Mesenchymal stem cell (in vitro differentiated cells and primary cell): ENCODE data around the gene FYB2.

Experiments
- DNase-seq: peaks from one replicate; pipeline ENCODE4 v3.0.0-alpha.2; 2013
- H2AFZ ChIP-seq: one replicate; pipeline ENCODE4 v1.6.1; 2013; ENCODE audit warnings: low read depth, mild to moderate bottlenecking, control low read depth, inconsistent platforms, low read length, moderate library complexity
- H2AK5ac ChIP-seq: 2 replicates; pipeline ENCODE4 v1.6.1; 2013; ENCODE audit warnings: low read length, moderate library complexity, mild to moderate bottlenecking, inconsistent platforms; ENCODE audit not compliant: severe bottlenecking
- H2BK120ac ChIP-seq: one replicate; pipeline ENCODE4 v1.6.1; 2013; ENCODE audit warnings: low read depth, mild to moderate bottlenecking, inconsistent platforms, low read length, moderate library complexity
- H2BK12ac ChIP-seq, 2 experiments: one replicate each; pipeline ENCODE4 v1.6.1; 2013; ENCODE audit warnings: inconsistent platforms in 2 of 2, low read length in 2 of 2, mild to moderate bottlenecking in 2 of 2, moderate library complexity in 2 of 2, control low read depth in 1 of 2
- H2BK15ac ChIP-seq: one replicate; pipeline ENCODE4 v1.6.1; 2013; ENCODE audit warnings: mild to moderate bottlenecking, low read depth, inconsistent platforms; ENCODE audit not compliant: poor library complexity, severe bottlenecking
- H2BK5ac ChIP-seq: 2 replicates; pipeline ENCODE4 v1.6.1; 2013; ENCODE audit warnings: low read depth, mild to moderate bottlenecking, low read length, control low read depth, inconsistent platforms; ENCODE audit not compliant: poor library complexity, severe bottlenecking
- H3K14ac ChIP-seq, 2 experiments: one replicate each; pipeline ENCODE4 v1.6.1; 2013; ENCODE audit warnings: inconsistent platforms in 2 of 2, low read length in 2 of 2, control low read depth in 1 of 2, mild to moderate bottlenecking in 1 of 2, moderate library complexity in 1 of 2
- H3K18ac ChIP-seq, 2 experiments: one replicate each; pipeline ENCODE4 v1.6.1; 2013; ENCODE audit warnings: inconsistent platforms in 2 of 2, low read length in 2 of 2, control low read depth in 1 of 2, low read depth in 1 of 2, mild to moderate bottlenecking in 1 of 2
- H3K23ac ChIP-seq, 2 experiments: one replicate each; pipeline ENCODE4 v1.6.1; 2013; ENCODE audit warnings: inconsistent platforms in 2 of 2, low read length in 2 of 2, mild to moderate bottlenecking in 2 of 2, moderate library complexity in 2 of 2, control low read depth in 1 of 2
- H3K27ac ChIP-seq: 2 replicates; pipeline ENCODE4 v1.5.1; 2013; ENCODE audit warnings: mild to moderate bottlenecking, moderate library complexity, low read length, control low read depth, inconsistent platforms; ENCODE audit not compliant: poor library complexity, severe bottlenecking
- H3K27me3 ChIP-seq, 2 experiments: 2 replicates each; pipeline versions ENCODE4 v1.6.1 to v1.7.0; 2013; ENCODE audit warnings: low read length in 2 of 2, mild to moderate bottlenecking in 2 of 2, moderate library complexity in 2 of 2, control low read depth in 1 of 2, inconsistent platforms in 1 of 2; ENCODE audit not compliant: control insufficient read depth in 1 of 2, insufficient read depth in 1 of 2
- H3K36me3 ChIP-seq, 2 experiments: 2 replicates each; pipeline versions ENCODE4 v1.6.1 to v1.7.0; 2013; ENCODE audit warnings: low read length in 2 of 2, control low read depth in 1 of 2, inconsistent platforms in 1 of 2, low read depth in 1 of 2, mild to moderate bottlenecking in 1 of 2; ENCODE audit not compliant: insufficient read depth in 2 of 2, control insufficient read depth in 1 of 2
- H3K4ac ChIP-seq, 2 experiments: one replicate each; pipeline ENCODE4 v1.6.1; 2013; ENCODE audit warnings: inconsistent platforms in 2 of 2, low read length in 2 of 2, mild to moderate bottlenecking in 2 of 2, moderate library complexity in 2 of 2, control low read depth in 1 of 2, low read depth in 1 of 2
- H3K4me1 ChIP-seq: 2 replicates; pipeline ENCODE4 v1.6.1; 2013; ENCODE audit warnings: low read depth, low read length, control low read depth; ENCODE audit not compliant: control insufficient read depth, insufficient read depth
- H3K4me2 ChIP-seq: 2 replicates; pipeline ENCODE4 v1.6.1; 2013; ENCODE audit warnings: low read length, mild to moderate bottlenecking, inconsistent platforms; ENCODE audit not compliant: poor library complexity, severe bottlenecking
- H3K4me3 ChIP-seq, 2 experiments: 2 replicates each; pipeline versions ENCODE4 v1.5.1 to v1.7.0; 2013; ENCODE audit warnings: low read length in 2 of 2, mild to moderate bottlenecking in 2 of 2, control low read depth in 1 of 2, low read depth in 1 of 2; ENCODE audit not compliant: insufficient read depth in 1 of 2
- H3K79me1 ChIP-seq: replicated peaks from 2 replicates; pipeline ENCODE4 v1.6.1; 2013; ENCODE audit warnings: mild to moderate bottlenecking, control low read depth, low read length, inconsistent platforms; ENCODE audit not compliant: poor library complexity, severe bottlenecking
- H3K9ac ChIP-seq: 2 replicates; pipeline ENCODE4 v1.7.0; 2013; ENCODE audit warnings: mild to moderate bottlenecking, low read length, moderate library complexity
- H3K9me3 ChIP-seq: 2 replicates; pipeline ENCODE4 v1.7.0; 2013; ENCODE audit warnings: mild to moderate bottlenecking, low read length; ENCODE audit not compliant: control insufficient read depth
- H4K8ac ChIP-seq: one replicate; pipeline ENCODE4 v1.6.1; 2013; ENCODE audit warnings: inconsistent platforms, mild to moderate bottlenecking, low read length, moderate library complexity
- H4K91ac ChIP-seq: one replicate; pipeline ENCODE4 v1.6.1; 2013; ENCODE audit warnings: mild to moderate bottlenecking, low read length, inconsistent platforms
- WGBS: methylation state at CpG from one replicate; pipeline ENCODE4 v1.1.7; 2013; ENCODE audit warnings: mixed read lengths; 5-methylcytosine and 5-hydroxymethylcytosine counted together

The FYB2 gene

DNA sequence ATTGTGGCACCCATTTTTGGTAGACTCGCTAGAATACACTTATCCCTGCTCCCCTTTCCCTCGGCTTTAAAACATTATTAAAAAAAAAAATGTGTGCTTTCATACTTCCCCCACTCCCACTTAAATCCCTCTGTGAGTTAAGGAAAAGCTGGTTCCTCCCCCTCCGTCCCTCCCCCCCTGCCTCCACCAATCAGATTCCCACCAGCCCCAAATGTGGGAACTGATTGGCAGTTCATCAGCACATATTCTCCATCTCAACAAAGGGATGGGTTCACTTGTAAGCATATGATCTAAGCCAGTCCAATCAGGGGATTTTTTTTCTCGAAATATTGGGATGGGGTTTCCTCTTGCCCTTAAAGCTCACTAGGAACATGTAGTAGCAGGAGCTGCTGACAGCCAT is 10.8 kb upstream of the FYB2 start:
- Histone ChIP-seq H2BK15ac (no peak overlapping the region), H3K23ac (no peak overlapping the region), H3K4me2 (no peak overlapping the region), H3K4me3 (no peak overlapping the region), H3K36me3 (no peaks in the 10 kb centered on the region), H3K27ac (no peak overlapping the region), H3K9ac (no peak overlapping the region), H4K91ac (no peak overlapping the region), H4K8ac (no peak overlapping the region), H3K14ac (no peak overlapping the region), H2BK5ac (no peak overlapping the region), H3K4ac (no peak overlapping the region), H3K27me3 (peaks cover 0 to 11% of the 10 kb centered on the region in 2 experiments), H2AFZ (no peak overlapping the region), H3K9me3 (no peaks in the 10 kb centered on the region), H3K4me1 (peaks cover 2% of the 10 kb centered on the region), H2BK120ac (no peak overlapping the region), H3K79me1 (no peaks in the 10 kb centered on the region), H2AK5ac (no peak overlapping the region), H3K18ac (no peak overlapping the region), H2BK12ac (no peak overlapping the region)
- DNase-seq, result no peak
- 88% methylated on average over 4 of the region's 4 CpGs for WGBS

DNA sequence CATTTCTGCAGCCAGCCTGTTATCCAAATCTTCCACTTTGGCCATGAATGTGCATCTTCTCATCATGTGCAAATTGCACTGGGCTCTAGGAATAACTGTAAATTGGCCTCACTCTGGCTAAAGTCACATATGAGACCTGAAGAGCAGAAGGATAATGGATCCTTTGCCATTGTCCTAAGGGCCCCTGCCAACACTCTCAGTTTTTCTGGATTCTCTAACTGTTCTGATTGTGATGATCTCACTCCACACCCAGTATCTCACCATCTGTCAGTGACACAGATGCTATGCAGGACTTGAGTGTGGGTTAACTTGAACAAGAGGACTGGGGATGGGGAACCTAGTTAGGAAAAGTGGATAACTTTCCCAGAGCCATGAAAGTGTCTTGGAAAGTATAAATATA is 8.5 kb upstream of the FYB2 start:
- DNase-seq, result peak; percentile 11

DNA sequence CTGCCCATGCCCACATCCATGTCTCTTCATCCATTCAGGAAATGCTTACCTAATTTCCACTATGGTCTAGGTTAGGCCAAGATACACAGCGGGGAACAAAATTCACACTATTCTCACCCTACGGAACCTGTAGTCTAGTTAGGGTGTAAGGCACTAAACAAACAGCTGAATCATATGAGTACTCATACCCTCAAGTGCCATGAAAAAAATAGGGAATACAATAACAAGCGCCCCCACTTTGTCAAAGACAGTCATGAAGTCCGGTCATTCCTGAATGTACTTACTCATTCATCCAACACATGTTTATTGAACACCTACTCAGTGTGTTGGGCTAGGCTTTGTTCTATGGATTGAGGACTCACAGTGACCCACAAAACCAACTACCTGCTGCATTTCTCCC is 6.2 kb upstream of the FYB2 start:
- no peak overlapping the region for H3K4me3 ChIP-seq
- H3K4me2 ChIP-seq, result no peak overlapping the region
- no peak overlapping the region for H2BK15ac ChIP-seq
- no peak overlapping the region for H3K4ac ChIP-seq
- H3K9me3 ChIP-seq, result no peaks in the 10 kb centered on the region
- peaks cover under 1% of the 10 kb centered on the region for H3K4me1 ChIP-seq
- H3K14ac ChIP-seq, result no peak overlapping the region
- peaks cover 0 to 24% of the 10 kb centered on the region in 2 experiments for H3K27me3 ChIP-seq
- no peak overlapping the region for H2AK5ac ChIP-seq
- no peak overlapping the region for H2BK5ac ChIP-seq
- 73% methylated on average over 4 of the region's 4 CpGs for WGBS
- H3K27ac ChIP-seq, result no peak overlapping the region
- H3K36me3 ChIP-seq, result no peaks in the 10 kb centered on the region
- DNase-seq, result no peak
- H4K8ac ChIP-seq, result no peak overlapping the region
- no peaks in the 10 kb centered on the region for H3K79me1 ChIP-seq
- no peak overlapping the region for H3K23ac ChIP-seq
- no peak overlapping the region for H3K18ac ChIP-seq
- H2BK12ac ChIP-seq, result no peak overlapping the region
- H4K91ac ChIP-seq, result no peak overlapping the region
- no peak overlapping the region for H2AFZ ChIP-seq
- H3K9ac ChIP-seq, result no peak overlapping the region
- H2BK120ac ChIP-seq, result no peak overlapping the region

More for the DNA sequence above, 8.5 kb upstream of the FYB2 start:
- Histone ChIP-seq H4K91ac (no peak overlapping the region), H3K9ac (no peak overlapping the region), H3K18ac (no peak overlapping the region), H3K79me1 (no peaks in the 10 kb centered on the region), H3K9me3 (no peaks in the 10 kb centered on the region), H2BK15ac (no peak overlapping the region), H2BK120ac (no peak overlapping the region), H3K4me3 (no peak overlapping the region), H3K36me3 (no peaks in the 10 kb centered on the region), H2BK12ac (no peak overlapping the region), H3K23ac (no peak overlapping the region), H3K4me2 (no peak overlapping the region), H4K8ac (no peak overlapping the region), H3K27me3 (peaks cover 0 to 15% of the 10 kb centered on the region in 2 experiments), H3K4me1 (peaks cover 2% of the 10 kb centered on the region), H2AK5ac (no peak overlapping the region), H3K27ac (no peak overlapping the region), H2AFZ (no peak overlapping the region), H3K4ac (no peak overlapping the region), H3K14ac (no peak overlapping the region), H2BK5ac (no peak overlapping the region)

DNA sequence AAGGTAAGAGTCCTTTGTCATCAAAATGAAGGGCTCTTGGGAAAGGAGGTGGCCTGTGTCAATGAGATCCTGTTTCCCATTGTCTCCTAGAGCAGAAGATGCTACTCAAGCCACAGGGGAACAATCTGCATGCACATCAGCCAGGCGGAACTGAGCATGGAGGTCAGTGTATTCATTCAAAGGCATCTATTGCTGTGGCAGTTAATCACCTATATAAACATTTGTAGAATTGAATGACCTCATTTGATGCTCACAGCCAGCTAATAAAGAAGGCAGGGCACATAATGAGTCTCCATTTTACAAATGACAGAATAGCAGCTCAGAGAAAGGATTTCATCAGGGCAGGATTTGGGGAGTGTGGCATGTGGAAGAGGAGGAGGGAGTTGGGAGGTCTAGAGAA is 5.7 kb upstream of the FYB2 start:
- Histone ChIP-seq H2BK15ac (no peak overlapping the region), H3K9ac (no peak overlapping the region), H3K4me2 (no peak overlapping the region), H3K9me3 (no peaks in the 10 kb centered on the region), H4K8ac (no peak overlapping the region), H2AK5ac (no peak overlapping the region), H3K36me3 (no peaks in the 10 kb centered on the region), H3K27me3 (peaks cover 0 to 24% of the 10 kb centered on the region in 2 experiments), H4K91ac (no peak overlapping the region), H3K27ac (no peak overlapping the region), H2AFZ (no peak overlapping the region), H3K4me1 (peaks cover 2% of the 10 kb centered on the region), H2BK5ac (no peak overlapping the region), H3K79me1 (no peaks in the 10 kb centered on the region), H3K4ac (no peak overlapping the region), H3K18ac (no peak overlapping the region), H2BK120ac (no peak overlapping the region), H3K23ac (no peak overlapping the region), H3K14ac (no peak overlapping the region), H3K4me3 (no peak overlapping the region), H2BK12ac (no peak overlapping the region)
- WGBS, result no CpG with 5 or more reads among the region's 1 CpG
- DNase-seq, result no peak
